ENCODE results near the gene HMMR.

Gene HMMR

DNA sequence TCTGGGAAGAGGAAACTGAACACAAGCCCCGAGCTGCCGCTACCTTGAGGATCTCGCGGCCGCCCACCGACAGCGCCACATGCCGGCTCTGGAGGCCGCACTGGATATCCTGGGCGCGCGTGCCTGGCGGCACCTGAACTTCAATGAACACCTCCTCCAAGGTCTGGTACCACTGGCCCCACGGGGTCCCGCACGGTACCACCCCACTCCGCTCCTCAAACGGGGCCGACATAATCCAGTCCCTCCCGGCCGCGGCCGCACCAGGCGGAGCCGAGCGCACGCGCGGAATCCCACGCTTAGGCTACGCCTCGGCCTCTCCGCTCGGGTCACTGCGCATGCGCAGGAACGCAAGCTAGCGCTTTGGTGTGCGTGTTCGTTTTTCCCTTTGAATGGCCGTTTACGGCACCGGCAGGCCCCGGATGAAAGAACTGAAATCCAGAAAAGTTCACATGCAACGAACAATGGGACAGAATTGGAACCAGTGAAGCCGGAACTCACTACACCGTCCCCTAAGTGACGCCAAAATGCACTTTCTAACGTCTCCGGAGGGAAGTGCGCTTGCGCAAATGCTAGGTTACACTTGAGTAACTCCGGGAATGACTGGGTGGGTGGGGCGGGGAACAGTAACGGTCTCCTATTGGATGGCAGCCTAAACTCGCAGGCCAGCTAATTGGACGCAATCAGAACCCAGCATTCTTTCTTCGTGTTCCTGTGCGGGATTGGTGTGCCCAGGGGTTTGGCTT is 442 bp upstream of the HMMR start, which contains the start of gene NUDCD2:
Gene NUDCD2, minus strand, starts transcription at position 284 of the 743 bp plus-strand sequence. Its CDS starts 52 bp downstream, at position 232.
- peak; percentile 84 for DNase-seq

GRCh38 chr5:163463063-163463435 is 2.6 kb downstream of the HMMR start:
- DNase-seq: no peak

DNA sequence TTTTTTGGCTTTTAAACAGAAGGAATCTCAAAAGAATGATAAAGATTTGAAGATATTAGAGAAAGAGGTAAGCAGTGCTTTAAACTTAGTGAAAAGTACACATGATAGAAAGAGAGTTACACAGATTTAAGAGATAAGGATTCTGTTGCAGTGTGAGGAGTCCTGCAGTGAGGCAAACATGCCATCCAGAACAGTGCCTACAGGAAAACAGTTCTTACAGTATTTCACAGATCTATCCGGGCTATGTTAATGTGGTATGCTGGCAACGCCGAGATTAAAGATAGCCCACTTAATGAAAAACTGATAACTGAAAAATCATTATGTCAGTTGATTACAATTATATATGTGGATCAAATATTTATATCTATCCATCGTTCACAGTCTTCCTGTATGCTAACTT is 7.2 kb downstream of the HMMR start:
- no peak for DNase-seq

GRCh38 chr5:163473635-163474243 is 13.3 kb downstream of the HMMR start:
- DNase-seq: no peak

DNA sequence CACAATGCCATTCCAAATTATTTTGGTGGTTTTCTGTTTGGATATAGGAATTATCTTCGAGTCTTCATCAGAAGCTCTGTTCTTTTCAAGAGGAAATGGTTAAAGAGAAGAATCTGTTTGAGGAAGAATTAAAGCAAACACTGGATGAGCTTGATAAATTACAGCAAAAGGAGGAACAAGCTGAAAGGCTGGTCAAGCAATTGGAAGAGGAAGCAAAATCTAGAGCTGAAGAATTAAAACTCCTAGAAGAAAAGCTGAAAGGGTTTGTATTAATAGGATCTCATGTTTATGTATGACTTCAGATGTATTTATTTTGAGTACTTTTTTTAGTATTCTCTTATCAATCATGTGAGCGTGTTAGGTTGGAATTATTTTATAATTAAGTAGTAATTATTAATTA is 15.0 kb downstream of the HMMR start:
- DNase-seq: no peak

GRCh38 chr5:163478126-163478981 is 17.9 kb downstream of the HMMR start:
- DNase-seq: no peak

- DNase-seq: no peak
Observed at GRCh38 chr5:163478982-163479271, 18.5 kb downstream of the HMMR start.

GRCh38 chr5:163489055-163489744 is 28.8 kb downstream of the HMMR start:
- no peak for DNase-seq

DNA sequence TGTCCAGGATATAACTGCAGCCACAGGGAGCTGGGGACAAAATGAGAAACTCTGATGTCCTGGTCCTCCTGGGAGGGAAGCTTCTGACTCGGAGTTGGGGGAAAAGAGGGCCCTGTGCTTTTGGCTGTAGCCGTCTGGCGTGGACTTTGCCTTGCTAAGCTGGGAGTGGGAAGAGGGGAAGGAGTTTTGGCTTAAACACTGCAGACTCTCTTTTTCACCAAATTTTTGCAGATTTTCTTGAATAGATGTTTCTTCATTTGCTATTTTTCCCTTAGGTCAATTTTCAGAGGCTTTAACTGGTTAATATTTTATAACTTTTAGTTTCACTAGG is 29.3 kb downstream of the HMMR start:
- no peak for DNase-seq

GRCh38 chr5:163496286-163496685 is 35.9 kb downstream of the HMMR start:
- no peak for DNase-seq

- no peak for DNase-seq
Observed at GRCh38 chr5:163497315-163497714, 36.9 kb downstream of the HMMR start.

GRCh38 chr5:163498886-163499285 is 38.5 kb downstream of the HMMR start:
- DNase-seq: no peak

GRCh38 chr5:163502521-163502920 is 42.1 kb downstream of the HMMR start:
- no peak for DNase-seq

- no peak for DNase-seq
Observed at GRCh38 chr5:163503106-163504078, 43.0 kb downstream of the HMMR start.

DNA sequence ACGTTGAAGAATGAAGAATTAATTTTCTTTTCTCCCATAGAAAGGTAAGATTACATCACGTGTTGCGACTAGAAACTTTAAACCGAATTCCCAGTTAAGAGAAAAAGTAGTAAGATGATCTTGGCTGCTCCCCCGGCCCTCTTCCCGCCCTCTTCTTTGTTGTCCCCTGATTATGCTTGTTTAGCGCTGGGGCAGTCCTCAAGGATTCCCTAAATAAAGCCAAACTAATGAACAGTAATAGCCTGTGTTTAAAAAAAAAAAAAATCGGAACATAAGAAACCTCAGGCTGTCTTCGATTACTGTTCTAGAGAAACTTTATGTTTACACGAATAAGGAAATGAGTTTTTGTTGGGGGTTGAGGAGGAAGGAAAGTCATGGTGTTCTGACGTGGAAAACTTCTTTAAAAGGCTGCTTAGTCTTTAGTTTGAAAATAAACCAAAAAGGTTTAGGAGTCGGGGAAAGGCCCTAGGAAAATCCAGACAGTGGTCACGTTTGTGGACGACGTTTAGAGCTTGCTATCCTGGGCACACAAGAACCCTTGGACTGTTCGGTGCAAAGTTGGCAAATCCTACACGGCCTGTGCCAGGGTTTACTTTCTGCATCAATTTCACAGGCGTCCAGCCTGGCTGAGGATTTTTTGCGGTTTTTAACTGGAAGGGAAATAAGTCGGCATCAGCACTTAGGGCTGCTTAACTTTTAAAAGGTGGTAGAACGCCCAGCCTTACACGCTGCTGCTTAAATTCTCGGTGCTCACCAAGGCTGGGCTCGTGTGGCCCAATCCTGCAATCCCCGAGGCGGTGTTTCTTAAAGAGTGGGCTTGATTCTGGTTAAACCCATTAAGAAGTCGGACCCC is 43.9 kb downstream of the HMMR start:
- no peak for DNase-seq

GRCh38 chr5:163505049-163505367 is 44.6 kb downstream of the HMMR start:
- DNase-seq: no peak

GRCh38 chr5:163505368-163506094 is 45.1 kb downstream of the HMMR start, which contains the start of gene MAT2B:
TSS of gene MAT2B (plus strand) at chr5:163505619. CDS start at chr5:163505687, 68 bp downstream.
- DNase-seq: peak; percentile 71

- no peak for DNase-seq
Observed at GRCh38 chr5:163506095-163506457, 45.6 kb downstream of the HMMR start.

GRCh38 chr5:163506726-163507125 is 46.3 kb downstream of the HMMR start:
- DNase-seq: no peak

DNA sequence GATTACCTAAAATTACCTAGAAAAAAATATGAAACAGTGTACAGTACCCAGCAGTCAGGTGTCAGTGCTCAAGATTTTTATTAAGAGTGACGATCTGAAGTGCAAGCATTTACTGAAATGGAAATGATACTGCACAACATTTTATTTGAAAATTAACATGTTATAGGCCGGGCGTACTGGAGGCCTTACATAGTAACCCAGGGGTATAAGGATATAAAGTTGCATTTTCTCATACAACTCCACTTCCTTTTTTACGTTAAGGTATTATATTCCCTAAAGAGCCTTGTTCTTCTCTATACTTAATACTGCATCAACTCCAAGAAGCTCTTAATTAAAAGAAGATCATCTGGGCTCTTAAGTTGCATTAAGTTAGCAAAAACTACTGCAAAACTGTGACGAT is 48.3 kb downstream of the HMMR start:
- no peak for DNase-seq

Measured in NCI-H2171 (cell line).